ENCODE measurements around the gene CCDC187.

The CCDC187 gene

DNA sequence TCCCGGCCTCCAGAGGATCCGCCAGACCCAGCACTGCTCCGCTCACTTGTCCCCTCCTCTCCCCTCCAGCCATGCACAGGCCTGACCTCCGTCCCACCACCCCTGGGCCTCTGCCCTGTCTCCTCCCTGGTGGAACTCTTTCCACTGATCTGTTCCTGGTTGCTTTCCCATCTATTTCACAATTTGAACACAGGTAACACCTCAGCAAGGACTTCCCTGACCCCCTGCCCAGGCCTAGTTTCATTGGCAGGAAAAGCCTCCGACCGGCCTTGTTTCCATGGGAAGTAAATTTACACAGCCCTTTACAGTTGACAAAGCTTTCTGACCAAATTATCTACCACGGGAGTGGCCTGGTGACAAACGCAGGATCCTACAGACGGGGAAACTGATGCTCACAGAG, 73.1 kb downstream of the CCDC187 start:
- no peak for DNase-seq

DNA sequence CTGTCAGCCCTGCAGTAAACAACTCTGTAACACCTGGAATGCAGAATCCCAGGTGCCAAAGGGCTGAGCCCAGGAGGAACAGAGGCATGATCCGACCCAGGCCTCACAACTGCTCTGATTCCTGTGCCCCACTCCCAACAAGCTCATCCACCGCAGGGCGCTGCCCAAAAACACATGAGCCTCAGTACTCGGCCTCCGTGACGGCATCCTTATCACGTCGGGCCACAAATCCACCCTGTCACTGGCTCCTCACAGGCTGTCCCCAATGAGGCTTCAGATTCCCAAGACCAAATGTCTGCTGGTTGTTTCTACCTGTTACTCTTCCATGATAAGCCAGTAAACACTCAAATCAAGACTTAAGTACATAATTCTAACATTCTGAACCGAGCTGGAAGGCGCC, 73.5 kb downstream of the CCDC187 start:
- no peak for DNase-seq

DNA sequence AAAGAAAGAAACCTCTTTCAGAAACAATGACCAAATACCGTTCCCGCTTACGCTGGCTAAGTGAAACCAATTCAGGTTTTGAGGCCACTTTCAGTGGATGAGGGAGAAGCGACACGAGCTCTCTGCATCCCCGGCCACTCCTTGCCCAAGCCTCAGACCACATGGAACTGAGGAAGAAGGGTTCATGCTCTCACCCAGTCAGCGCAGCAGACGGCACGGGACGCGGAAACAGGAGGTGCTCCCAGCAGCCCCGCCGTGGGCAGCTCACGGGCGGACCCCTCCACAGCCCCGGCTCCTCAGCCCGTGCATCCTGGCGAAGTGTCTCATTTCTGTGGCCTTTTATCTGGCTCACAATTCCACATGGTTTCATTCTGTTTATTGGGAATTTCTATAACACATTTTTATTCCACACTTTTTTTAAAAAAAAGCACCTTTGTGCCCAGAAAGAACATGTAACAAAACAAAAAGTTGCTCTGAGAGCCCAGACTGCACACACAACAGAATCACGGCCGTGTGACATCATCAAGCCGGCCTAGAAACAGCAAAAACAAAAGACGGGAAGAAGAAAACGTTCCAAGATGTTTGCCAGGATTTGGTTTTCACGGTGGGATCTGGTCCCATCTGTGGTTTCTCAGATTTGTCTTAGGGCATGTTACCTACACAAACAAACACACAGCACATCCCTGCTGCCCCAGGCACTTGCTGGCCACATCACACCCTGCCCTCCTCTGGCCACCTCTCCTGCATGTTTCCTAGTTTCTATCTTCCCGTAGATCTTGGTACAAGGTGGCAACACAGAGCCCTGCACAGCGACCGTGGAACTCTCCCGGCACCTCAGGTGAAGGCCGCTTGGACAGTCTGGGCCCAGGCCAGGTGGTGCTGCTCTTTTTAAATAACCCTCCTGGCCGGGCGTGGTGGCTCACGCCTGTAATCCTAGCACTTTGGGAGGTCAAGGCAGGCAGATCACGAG, 74.5 kb downstream of the CCDC187 start:
- DNase-seq: peak in 4 of 56 donors; percentile 11 to 25 (median 16)

DNA sequence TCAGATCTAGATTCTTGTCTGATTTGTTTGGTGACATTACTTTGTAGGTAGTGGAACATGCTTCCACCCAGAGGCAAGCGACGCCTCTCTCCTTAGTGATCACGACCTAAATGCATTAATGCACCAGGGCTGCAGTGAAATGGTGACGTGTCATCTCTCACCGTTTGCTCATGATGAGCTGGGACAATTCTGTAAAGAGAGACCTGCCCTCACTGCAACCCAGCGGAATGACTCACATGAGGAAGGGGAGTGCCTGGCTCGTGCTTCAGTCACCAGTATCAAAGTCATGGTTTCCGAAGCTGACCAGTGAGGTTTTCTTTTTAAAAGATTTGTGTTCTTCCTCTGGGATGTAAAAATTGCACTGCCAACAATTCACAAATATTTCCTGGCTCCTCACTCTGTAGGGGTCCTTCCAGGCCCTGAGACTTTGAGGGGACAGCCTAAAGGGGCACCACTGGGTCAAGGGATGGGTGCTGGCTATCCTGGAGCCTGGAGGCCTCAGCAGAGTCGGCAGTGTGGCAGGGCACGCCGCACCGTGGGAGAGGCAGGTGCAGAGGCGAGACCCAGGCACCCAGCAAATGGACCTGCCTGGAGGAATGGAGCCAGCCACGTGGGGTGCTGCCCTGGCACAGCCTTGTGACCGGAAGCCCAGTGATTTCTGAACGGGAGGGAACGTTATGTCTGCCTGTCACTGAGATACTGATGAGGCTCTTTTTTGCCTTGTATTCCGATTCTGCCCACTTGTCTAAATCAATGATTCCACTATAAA, 75.6 kb downstream of the CCDC187 start:
- DNase-seq: peak in 21 of 56 donors; percentile 9 to 68 (median 35)

DNA sequence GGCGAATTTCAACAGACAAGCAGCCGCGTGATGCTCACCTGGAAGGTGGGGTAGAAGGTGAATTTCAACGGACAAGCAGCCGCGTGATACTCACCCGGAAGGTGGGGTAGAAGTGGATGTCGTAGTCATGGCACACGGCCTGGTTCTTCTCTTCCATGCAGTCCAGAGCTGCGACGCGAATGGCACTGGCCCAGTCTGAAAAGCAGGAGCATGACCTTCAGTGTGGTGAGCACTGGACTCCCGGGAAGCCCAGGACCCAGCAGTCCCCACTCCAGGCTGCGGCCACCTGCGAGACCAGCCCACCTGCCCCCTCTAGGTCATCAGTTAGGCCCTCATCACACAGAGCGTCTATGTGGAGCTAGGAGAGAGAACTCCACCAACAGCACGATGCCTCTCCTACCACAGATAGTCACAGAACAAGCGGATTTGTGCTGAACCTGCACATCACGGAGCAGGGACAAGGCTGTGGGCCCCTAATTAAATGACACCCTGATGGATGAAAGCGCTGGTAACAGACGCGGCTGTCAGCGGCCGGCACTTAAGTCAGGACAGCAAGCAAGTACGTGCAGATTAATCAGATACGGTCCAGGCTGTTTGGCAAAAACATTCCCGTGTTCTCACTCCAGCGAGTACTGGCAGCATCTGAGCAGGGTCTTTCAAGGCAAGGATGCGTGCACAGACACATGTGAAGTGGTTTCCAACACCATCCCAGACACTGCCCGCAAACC, 77.0 kb downstream of the CCDC187 start:
- no peak for DNase-seq

DNA sequence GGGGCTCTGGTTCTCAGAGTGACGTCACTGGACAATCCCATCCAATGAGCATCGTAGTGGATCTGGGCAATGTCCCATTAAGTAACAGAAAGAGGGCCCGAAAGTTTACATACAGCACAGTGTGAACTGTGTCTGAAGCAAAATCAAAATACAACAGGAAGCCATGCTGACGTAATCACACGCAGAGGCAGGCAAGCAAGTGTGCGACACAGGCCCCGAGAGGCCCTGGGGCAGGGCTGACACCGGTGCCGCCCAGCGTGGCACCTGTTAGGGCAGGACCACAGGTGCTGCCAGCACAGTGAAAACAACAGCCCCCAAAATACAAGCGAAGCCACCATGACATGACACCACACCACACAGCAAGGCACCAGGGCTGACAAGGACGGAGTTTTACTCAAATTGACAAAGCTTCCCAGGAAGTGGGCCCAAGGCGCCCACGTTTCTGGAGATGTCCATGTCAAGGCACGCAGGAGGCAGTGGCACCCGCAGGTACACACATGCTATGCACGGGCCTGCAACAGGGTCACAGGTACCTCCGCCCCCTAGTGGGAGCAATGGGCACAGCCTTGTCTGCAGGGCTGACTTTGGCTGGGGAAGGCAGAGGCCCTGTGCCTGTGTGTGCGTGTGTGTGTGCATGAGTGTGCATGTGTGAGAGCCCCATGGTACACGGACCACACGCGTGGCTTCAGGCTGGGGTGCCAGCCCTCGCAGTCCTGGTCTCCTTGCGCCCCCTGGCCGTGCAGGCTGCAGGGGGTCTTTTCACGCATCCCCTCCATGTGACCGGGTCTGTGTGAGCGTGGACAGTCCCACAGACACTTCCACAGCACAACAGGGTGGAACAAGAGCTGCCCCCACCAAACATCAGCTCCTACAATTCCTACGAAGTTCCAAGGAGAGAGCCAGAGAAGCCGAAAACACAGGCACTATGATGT, 77.9 kb downstream of the CCDC187 start:
- DNase-seq: peak in 10 of 56 donors; percentile 5 to 51 (median 17)

DNA sequence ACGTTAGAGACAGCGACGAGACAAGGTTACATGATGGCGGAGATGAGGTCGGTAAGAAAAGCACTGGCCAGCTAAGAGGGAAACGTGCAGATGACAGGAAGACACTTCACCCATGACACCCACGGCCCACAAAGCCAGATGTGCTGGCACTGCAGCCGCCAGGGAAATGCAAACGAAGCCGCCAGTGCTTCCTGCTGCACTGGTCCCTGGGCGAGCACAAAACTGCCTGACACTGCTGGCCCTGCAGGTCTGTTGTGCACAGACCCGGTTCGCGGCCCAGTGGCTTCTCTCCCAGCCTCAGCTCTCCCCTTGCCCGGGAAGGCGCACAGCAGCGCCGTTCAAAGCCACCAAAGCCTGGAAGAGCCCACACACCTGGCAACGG, 78.5 kb downstream of the CCDC187 start:
- no peak for DNase-seq

DNA sequence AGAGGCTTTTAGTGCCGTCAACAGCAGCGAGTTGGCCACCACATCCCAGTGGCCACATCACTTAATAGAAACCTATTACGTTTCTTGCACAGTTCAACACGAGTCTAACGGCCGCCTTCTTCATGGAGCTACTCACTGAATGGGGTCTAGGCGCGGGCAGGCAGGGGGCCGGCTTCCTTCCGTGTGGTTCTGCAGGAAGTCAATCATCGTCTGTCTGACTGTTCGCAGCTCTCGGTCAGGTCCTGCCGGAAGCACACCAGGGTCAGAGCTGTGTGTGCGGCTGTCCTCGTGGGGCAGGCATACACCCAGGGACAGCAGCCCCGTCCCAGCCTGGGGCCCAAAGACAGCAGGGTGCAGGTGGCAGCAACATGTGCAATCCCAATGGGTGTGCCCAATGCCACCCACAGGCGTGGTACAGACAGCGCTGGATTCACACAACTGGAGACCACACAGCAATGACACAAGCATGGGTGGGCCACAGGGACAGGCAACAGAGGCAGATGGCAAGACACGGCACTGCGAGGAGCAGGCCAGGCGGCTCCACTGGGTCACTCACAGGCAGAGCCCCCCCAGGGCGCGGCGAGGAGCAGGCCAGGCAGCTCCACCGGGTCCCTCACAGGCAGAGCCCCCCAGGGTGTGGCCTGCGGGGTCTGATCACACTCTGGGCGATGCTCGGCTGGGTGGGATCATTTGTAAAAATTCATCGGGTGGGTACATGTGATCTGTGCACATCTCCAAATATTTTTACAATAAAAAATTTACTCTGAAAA, 79.8 kb downstream of the CCDC187 start:
- DNase-seq: no peak

DNA sequence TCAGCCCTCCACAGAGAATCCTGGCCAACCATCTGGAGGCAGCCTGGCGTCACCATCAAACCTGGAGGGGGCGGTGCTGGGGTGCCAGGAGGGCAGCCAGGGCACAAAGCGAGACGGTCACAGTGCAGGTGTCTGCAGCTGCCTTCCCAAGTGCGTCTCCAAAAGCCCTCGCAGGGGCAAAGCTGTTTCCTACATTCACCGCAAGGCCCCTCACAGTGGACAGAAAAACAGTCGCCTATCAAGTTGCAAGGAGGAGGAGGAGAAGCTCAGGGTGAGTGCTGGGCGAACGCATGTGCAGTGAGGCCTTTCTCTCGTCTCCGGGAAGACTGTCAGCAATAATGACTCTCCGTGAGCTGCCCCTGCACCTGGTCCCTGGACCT, 81.0 kb downstream of the CCDC187 start:
- no peak for DNase-seq

DNA sequence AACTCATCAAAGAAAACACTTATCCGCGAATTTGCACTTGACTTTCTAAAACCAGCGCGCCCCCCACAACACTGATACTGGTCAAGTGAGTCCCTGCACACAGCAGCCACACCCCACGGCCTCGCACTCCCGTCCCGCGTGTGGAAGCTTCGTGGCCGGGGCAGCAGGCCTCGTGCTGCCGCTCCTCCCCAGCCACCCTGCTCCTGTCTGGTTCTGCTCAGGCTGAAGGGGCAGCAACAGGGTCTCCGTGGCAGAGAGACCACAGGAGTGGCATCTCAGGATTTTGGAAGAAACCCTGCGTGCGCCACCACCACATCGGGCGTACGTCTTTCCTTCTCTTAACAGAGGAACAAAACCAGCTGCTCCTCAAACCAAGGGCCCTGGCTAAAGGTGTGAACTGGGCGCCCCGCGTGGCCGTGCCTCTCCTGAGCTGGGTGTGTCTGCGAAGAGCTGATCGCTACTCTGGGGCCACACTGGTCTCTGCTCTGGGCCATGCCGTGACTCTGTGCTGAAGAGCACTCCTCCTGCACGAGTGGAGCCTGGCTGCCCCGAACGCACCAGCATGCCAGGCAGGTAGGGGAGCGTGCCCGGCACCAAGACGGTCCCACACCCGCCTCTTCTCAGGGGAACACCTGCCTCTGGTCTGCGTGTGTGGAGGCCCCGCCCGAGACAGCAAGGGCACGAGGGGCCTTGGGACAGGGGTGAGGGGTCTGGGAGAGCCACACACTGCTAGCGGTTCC, 81.6 kb downstream of the CCDC187 start:
- DNase-seq: no peak

DNA sequence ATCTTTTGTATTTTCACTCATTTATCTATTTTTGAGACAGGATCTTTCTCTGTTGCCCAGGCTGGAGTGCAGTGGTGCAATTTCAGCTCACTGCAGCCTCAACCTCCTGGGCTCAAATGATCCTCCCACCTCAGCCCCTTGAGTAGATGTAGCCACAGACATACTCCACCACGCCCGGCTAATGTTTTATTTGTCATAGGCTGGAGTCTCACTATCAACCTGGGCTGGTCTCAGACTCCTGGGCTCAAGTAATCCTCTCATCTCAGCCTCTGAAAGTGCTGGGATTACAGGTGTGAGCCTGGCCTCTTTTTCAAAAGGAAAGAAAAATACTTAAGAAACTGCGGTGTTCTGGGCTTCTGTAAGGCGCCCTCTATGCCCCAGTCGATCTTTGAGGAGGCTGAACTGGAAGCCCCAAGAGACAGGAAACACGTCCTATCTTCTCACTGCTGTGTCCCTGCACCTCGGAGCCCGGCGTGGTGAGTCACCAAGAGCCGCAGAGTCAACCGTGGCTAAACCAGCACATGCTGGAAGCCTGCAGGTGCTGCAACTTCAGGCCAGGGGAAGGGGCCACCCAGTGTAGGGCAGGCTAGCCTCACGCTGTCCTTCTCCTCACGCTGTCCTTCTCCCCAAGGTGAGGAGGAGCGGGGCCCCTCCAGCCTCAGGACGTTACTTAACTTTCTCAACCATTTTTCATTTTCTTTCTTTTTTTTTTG, 83.7 kb downstream of the CCDC187 start:
- DNase-seq: no peak

DNA sequence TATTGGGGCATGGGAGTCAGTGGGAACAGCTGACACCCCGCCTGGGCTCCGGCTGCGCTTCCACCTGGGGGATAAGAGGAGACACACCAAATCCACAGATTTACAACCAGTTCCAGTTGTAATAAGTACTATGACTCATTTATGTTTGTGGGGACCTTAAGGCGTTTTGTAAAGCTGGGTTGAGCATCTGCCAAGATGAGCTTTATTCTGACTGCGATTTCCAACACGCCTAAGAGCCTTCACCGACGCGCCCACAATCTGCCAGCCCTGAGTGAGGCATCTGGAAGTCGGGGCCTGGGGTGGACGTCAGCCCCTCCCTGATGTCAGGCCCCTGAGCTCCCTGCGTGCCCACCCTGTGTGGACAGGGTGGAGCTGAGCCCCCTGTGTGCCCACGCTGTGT, 84.6 kb downstream of the CCDC187 start:
- peak in 1 of 56 donors; percentile 3 for DNase-seq

DNA sequence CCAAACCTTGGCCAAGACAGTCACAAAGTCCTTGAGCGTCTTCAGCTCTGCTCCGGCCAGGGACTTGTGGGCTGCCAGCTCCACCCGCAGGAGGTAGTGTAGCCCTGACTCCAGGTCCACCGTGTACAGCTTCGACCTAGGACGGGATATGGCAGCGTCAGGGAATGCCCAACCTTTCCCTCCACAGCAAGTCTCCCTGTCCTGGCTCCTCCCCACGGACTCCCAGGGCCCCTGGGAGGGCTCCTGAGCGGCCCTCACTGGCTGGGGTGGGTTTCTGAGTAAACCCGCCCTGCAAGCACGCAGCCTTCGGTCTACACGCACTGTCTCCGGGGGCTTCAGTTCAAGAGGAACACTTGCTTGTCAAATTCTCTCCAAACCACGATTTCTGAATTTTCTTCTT, 85.2 kb downstream of the CCDC187 start:
- no peak for DNase-seq

DNA sequence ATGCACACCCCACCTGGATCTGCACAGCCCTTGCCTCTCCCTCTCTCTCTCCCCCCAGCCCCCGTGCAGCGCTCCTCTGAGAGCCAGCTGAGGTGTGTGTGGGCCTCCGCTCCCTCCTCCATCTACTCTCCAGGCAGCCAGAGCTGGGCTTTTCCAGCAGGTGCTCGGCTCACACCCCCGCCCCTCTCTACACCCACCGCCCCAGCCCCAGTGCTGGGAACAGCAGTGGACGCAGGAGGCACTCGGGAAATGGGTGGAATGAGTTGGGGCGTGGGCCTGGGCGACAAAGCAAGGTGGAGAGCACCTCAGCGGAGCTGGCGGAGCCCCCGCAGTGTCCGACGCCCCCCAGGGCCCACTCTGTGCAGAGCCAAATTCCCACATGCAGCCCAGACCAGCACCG, 85.6 kb downstream of the CCDC187 start:
- no peak for DNase-seq

DNA sequence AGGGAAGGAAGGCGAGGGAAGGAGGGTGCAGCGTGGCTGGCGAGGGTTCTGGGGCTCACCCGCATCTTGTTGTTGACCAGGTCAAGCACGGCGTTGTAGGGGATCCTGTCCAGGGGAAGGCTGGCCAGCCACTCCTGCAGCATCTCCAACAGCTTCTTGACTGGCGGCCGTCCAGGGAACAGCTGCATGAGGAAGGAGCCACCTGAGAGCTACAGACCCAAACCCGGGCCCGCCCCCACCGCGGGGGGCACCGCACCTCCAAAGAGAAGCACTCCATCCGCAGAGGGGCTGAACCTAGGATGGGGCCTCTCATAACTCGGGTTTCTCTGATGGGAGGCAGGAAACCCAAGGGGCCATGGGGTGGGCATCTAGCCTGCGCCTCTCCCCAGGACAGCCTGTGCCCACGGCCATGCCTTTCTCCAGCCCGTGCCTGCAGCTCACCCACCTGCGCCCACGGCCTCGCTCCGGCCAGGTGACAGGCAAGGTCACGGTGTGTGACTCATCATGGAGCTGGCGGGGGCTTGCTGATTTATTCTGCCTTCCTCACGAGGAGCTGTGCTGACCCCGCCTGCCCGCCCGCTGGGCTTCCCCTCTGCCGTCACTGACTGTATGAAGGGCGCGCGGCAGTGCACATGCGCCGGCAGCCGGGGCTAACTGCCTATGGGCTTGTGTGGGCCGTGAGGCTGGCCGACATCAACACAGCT, 87.2 kb downstream of the CCDC187 start:
- DNase-seq: no peak

DNA sequence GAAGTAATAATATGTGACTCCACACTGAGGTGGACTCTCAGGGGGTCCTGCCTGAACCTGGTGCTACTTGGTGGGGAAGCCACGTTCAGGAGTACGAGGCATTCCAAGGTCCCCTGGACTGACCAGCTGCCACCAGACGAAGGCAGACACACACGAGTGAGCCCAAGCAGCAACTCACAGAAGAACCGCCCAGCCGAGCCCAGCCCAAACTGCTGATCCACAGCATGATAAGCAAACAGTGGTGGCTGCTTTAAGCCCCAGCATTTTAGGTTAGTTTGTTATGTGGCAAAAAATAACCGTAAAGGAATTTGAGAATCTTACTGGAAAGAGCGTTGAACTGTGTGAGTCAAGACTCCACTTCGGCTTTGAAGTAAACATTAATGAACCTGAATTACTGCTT, 90.2 kb downstream of the CCDC187 start:
- DNase-seq: no peak

DNA sequence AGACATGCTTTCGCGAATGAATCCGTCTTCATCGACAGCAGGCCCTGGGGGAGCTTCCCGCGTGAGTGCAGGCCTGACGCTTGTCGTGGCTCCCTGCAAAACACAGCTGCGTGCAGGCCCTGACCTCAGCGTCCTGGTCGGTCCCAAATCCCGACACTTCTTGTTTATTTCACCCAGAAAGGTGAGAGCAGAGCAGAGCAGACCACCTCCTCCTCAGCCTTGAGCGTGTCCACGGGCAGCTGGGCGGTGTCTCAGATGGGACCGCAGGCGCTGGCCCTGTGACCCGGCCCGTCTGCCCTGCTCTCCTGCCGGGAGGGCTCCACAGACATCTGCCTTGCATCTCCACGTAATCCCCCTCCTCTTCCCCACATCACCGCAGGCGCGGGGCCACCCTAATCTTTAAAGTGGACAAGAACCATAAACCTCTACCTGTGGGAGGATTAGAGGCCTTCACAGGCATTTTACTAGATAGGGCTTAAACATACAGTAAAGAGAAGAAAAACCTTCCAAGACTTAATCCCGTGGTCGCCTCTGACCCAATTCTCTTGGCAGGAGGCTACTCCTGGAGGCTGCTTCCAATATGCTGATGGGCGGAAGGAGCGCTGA, 91.4 kb downstream of the CCDC187 start:
- DNase-seq: no peak

Measured in nucleus accumbens (tissue), 56 donors.